K562 (cell line): ENCODE data around the gene CCDC9B. TPM values are rescaled to one million over a fixed set of nuclear protein-coding genes. Genes with fewer than 3 reads are reported as not detected.

Experiments used
- ATAC-seq: fragments of 200-7000 bp; cut with Tn5 transposase; 3 replicates; pipeline ENCODE4 v1.9.1; 2020; ENCODE audit warnings: moderate library complexity
- BruUV-seq: library from RNA; stranded (reverse); fragments of 400-500 nt; replicated peaks from 2 replicates; lab custom pipeline; 2021; lab: Mats Ljungman, UMichigan
- CTCF ChIA-PET: fragments of 300-600 bp; formaldehyde crosslinking; extraction: SDS; loops from one replicate; lab custom pipeline; 2021; ENCODE audit warnings: low intra/inter-chr PET ratio; lab: Yijun Ruan, JAX
- POLR2A ChIA-PET: fragments of 300-600, 350-650 bp; sonication (Branson Sonifier 250); formaldehyde crosslinking; extraction: SDS; loops from one replicate; lab custom pipeline; 2021; ENCODE audit warnings: antibody characterized with exemption, inconsistent platforms; lab: Yijun Ruan, JAX
- DNase-seq, 4 experiments: peaks; one replicate each; pipeline versions ENCODE4 v3.0.0 to v3.0.0-alpha.2; 2011 to 2018; ENCODE audit warnings: low spot score in 3 of 4, mixed read lengths in 3 of 4; ENCODE audit errors: extremely low read depth in 1 of 4
- FAIRE-seq: peaks from 2 replicates; lab custom pipeline; 2011; peaks lifted over from hg19 to GRCh38; lab: Jason Lieb, UNC
- H2AFZ ChIP-seq: 2 replicates; pipeline ENCODE4 v1.6.0; 2011; ENCODE audit warnings: low read depth, low read length, control low read depth, inconsistent platforms
- H3K27ac ChIP-seq: fragments of 200-600 bp; 3 replicates; pipeline ENCODE4 v1.8.0; 2011; ENCODE audit warnings: low read depth, mild to moderate bottlenecking, control low read depth, inconsistent platforms, low read length, moderate library complexity, mixed read lengths; ENCODE audit errors: extremely low read depth
- H3K27me3 ChIP-seq, 2 experiments: fragments of 300-600 bp in 1 of 2; 2 replicates in 1 of 2; 3 replicates in 1 of 2; pipeline versions ENCODE4 v1.6.0 to v1.8.0; 2011; ENCODE audit warnings: inconsistent platforms in 2 of 2, low read length in 2 of 2, mild to moderate bottlenecking in 1 of 2, mixed read lengths in 1 of 2, moderate library complexity in 1 of 2; ENCODE audit not compliant: control insufficient read depth in 2 of 2, insufficient read depth in 2 of 2
- H3K36me3 ChIP-seq: fragments of 300-600 bp; 3 replicates; pipeline ENCODE4 v1.8.0; 2011; ENCODE audit warnings: mild to moderate bottlenecking, low read length, inconsistent platforms; ENCODE audit not compliant: control insufficient read depth, insufficient read depth
- H3K4me1 ChIP-seq, 2 experiments: fragments of 200-600 bp in 1 of 2; replicated peaks in 1 of 2; 2 replicates in 1 of 2; 3 replicates in 1 of 2; pipeline versions ENCODE4 v1.5.1 to v1.8.0; 2011; ENCODE audit warnings: inconsistent platforms in 2 of 2, low read length in 2 of 2, mild to moderate bottlenecking in 1 of 2, mixed read lengths in 1 of 2, moderate library complexity in 1 of 2; ENCODE audit not compliant: control insufficient read depth in 2 of 2, insufficient read depth in 2 of 2
- H3K4me2 ChIP-seq: 2 replicates; pipeline ENCODE4 v1.6.1; 2011; ENCODE audit warnings: low read length, control low read depth, inconsistent platforms, mixed read lengths; ENCODE audit not compliant: insufficient read depth
- H3K4me3 ChIP-seq: fragments of 200-600 bp; sonication (generic), shearing (Covaris generic); 2 replicates; pipeline ENCODE4 v1.5.1; 2016; ENCODE audit warnings: control low read depth, inconsistent platforms
- H3K79me2 ChIP-seq: fragments of 200-600 bp; 3 replicates; pipeline ENCODE4 v1.8.0; 2011; ENCODE audit warnings: low read length, inconsistent platforms; ENCODE audit not compliant: control insufficient read depth, insufficient read depth
- H3K9ac ChIP-seq, 2 experiments: 2 replicates each; pipeline versions ENCODE4 v1.6.0 to v1.6.1; 2011; ENCODE audit warnings: low read depth in 2 of 2, low read length in 2 of 2, control low read depth in 1 of 2, inconsistent platforms in 1 of 2, mild to moderate bottlenecking in 1 of 2, mixed read lengths in 1 of 2; ENCODE audit not compliant: insufficient read depth in 1 of 2
- H3K9me1 ChIP-seq: one replicate; pipeline ENCODE4 v1.6.0; 2011; ENCODE audit warnings: inconsistent platforms, mild to moderate bottlenecking, low read length, moderate library complexity; ENCODE audit not compliant: control insufficient read depth, insufficient read depth
- H3K9me3 ChIP-seq: replicated peaks from 2 replicates; pipeline ENCODE4 v1.5.1; 2011; ENCODE audit warnings: low read depth, low read length, inconsistent platforms; ENCODE audit not compliant: control insufficient read depth, insufficient read depth
- H4K20me1 ChIP-seq: replicated peaks from 2 replicates; pipeline ENCODE4 v1.6.1; 2011; ENCODE audit warnings: low read length, inconsistent platforms, mixed read lengths; ENCODE audit not compliant: control insufficient read depth, insufficient read depth
- E2F5 ChIP-seq: sonication (generic); formaldehyde crosslinking; IDR thresholded peaks from 2 replicates; pipeline ENCODE4 v1.8.0; 2022; ENCODE audit warnings: mild to moderate bottlenecking, missing genetic modification reagents
- HDAC8 ChIP-seq: fragments of 450-650 bp; IDR thresholded peaks from 2 replicates; pipeline ENCODE4 v1.6.1; 2016; ENCODE audit warnings: mild to moderate bottlenecking, missing genetic modification characterization, moderate library complexity, missing compliant biosample characterization
- HNRNPH1 ChIP-seq: fragments of 200-400 bp; formaldehyde crosslinking; optimal IDR thresholded peaks from 2 replicates; pipeline ENCODE3; 2017; ENCODE audit warnings: low read depth, mild to moderate bottlenecking, low read length, moderate library complexity
- MAZ ChIP-seq, 2 experiments: fragments of 450-650 bp in 1 of 2; sonication (generic) in 1 of 2; formaldehyde crosslinking; IDR thresholded peaks in 1 of 2; conservative IDR thresholded peaks in 1 of 2; 2 replicates each; pipeline versions ENCODE4 v1.4.0 to v1.5.0; 2020; ENCODE audit warnings: mild to moderate bottlenecking in 1 of 2, missing genetic modification reagents in 1 of 2
- MECOM ChIP-seq: fragments of 250-450 bp; sonication (Bioruptor Pico); IDR thresholded peaks from 2 replicates; pipeline ENCODE4 v1.8.0; 2022; ENCODE audit warnings: inconsistent platforms
- SAP30 ChIP-seq: fragments of 200-600 bp; sonication (generic); IDR thresholded peaks from 2 replicates; pipeline ENCODE4 v1.6.1; 2012; ENCODE audit warnings: borderline replicate concordance, low read depth, mild to moderate bottlenecking, moderate library complexity, low read length, control low read depth, inconsistent platforms; ENCODE audit not compliant: insufficient read depth, poor library complexity, severe bottlenecking
- SMAD3 ChIP-seq: fragments of 450-650 bp; formaldehyde crosslinking; conservative IDR thresholded peaks from 2 replicates; pipeline ENCODE4 v1.4.0; 2020; ENCODE audit warnings: mild to moderate bottlenecking
- ZFP91 ChIP-seq: sonication (generic); formaldehyde crosslinking; IDR thresholded peaks from 2 replicates; pipeline ENCODE4 v1.8.0; 2022; ENCODE audit warnings: mild to moderate bottlenecking, missing genetic modification reagents
- WGBS: fragments of 100-300 bp; shearing (Covaris generic); methylation state at CpG from one replicate; pipeline ENCODE4 v1.1.6; 2016; ENCODE audit warnings: low coverage, mixed read lengths; ENCODE audit not compliant: insufficient coverage; ENCODE audit errors: missing lambda C conversion rate; 5-methylcytosine and 5-hydroxymethylcytosine counted together
- in situ Hi-C: fragments of 300-500 bp; cut with MboI; formaldehyde crosslinking; loops from 4 replicates; pipeline ENCODE4 v1.15.0; 2018; ENCODE audit warnings: inconsistent platforms, mixed read lengths
- intact Hi-C: fragments of 100-400 bp; cut with micrococcal nuclease; formaldehyde crosslinking; loops from 2 replicates; pipeline ENCODE4 v1.14.2; 2022
- polyA plus RNA-seq, 8 experiments: library from polyadenylated mRNA; depleted of rRNA in 4 of 8; stranded (reverse) in 5 of 8; unstranded in 3 of 8; fragments of >200 nt; fragmentation: Nextera tagmentation in 2 of 8; fragmentation: Illumina TruSeq in 1 of 8; extraction: Ambion mirVana in 2 of 8; extraction: Trizol in 1 of 8; gene quantifications; 2 replicates each; pipeline versions ENCODE4 v1.2.1 to v1.2.3, GENCODE V29; 2011 to 2014; ENCODE audit warnings: inconsistent platforms in 1 of 8, missing spikeins in 1 of 8
- total RNA-seq, 7 experiments: library from RNA; depleted of rRNA in 6 of 7; stranded (reverse); fragments of >200 nt in 6 of 7; fragmentation: Illumina TruSeq in 2 of 7; extraction: Trizol in 2 of 7; gene quantifications; 2 replicates each; pipeline versions ENCODE4 v1.2.1 to v1.2.3, GENCODE V29; 2011 to 2021; ENCODE audit warnings: low replicate concordance in 1 of 7
- TF ChIP-seq, protein P1 (sequence below), 2 experiments: fragments of 450-650 bp; IDR thresholded peaks; 2 replicates each; pipeline ENCODE4 v1.6.1; 2018; ENCODE audit warnings: mild to moderate bottlenecking in 2 of 2, low read depth in 1 of 2; ENCODE audit not compliant: partially characterized antibody in 2 of 2

CCDC9B gene
- total and polyA plus RNA-seq, 9 of the 15 experiments (the other 6 are each of a cell fraction or from before 2014, with no cell fraction given): 0.01 to 0.47 (median 0.15) TPM; not detected in 1

DNA sequence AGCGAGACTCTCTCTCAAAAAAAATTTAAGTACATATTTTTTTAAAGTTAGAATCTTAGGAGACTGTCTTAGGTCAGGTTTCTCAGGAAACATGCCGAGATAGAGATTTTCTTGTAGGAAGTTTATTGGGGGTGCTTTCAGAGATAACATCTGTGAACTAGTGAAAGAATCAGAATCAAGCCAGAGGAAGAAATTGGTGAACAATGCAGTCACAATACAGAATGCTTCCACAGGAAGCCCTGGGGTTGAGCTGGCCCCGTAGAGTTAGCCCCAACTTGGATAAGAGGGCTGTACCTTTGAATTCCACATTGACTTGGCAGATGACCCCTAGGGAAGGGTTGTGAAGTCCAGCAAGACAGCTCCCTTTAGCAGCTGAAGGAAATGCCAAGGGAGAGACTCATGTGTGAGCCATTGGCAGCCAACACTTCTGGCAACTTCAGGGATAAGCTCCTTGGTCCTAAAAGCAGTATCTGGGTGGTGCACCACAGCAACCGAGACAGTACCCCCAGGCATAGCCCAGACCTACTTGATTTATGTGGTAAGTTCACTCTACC is 25.9 kb downstream of the CCDC9B start:
- ATAC-seq (no peak), FAIRE-seq (no peak), DNase-seq (no peak)
- Histone ChIP-seq H3K4me3 (no peak overlapping the region), H3K9ac (no peak overlapping the region), H3K27ac (no peak overlapping the region), H4K20me1 (no peaks in the 10 kb centered on the region), H3K9me1 (no peaks in the 10 kb centered on the region), H3K4me1 (peaks cover under 1 to 3% of the 10 kb centered on the region in 2 experiments; a peak in 3 of 5 replicates), H3K27me3 (peaks cover 2 to 37% of the 10 kb centered on the region in 2 experiments; a peak in 3 of 5 replicates), H3K36me3 (no peaks in the 10 kb centered on the region), H2AFZ (no peak overlapping the region), H3K4me2 (no peak overlapping the region), H3K9me3 (no peaks in the 10 kb centered on the region), H3K79me2 (no peaks in the 10 kb centered on the region)
- in situ Hi-C loops (loop anchor here (5.0 kb wide), 1 partner anchor 37 kb away; no protein-coding TSS in a partner anchor), intact Hi-C loops (no loop called here)
- WGBS: 10% methylated on average over 4 of the region's 4 CpGs
- TF ChIP-seq, protein P1, sequence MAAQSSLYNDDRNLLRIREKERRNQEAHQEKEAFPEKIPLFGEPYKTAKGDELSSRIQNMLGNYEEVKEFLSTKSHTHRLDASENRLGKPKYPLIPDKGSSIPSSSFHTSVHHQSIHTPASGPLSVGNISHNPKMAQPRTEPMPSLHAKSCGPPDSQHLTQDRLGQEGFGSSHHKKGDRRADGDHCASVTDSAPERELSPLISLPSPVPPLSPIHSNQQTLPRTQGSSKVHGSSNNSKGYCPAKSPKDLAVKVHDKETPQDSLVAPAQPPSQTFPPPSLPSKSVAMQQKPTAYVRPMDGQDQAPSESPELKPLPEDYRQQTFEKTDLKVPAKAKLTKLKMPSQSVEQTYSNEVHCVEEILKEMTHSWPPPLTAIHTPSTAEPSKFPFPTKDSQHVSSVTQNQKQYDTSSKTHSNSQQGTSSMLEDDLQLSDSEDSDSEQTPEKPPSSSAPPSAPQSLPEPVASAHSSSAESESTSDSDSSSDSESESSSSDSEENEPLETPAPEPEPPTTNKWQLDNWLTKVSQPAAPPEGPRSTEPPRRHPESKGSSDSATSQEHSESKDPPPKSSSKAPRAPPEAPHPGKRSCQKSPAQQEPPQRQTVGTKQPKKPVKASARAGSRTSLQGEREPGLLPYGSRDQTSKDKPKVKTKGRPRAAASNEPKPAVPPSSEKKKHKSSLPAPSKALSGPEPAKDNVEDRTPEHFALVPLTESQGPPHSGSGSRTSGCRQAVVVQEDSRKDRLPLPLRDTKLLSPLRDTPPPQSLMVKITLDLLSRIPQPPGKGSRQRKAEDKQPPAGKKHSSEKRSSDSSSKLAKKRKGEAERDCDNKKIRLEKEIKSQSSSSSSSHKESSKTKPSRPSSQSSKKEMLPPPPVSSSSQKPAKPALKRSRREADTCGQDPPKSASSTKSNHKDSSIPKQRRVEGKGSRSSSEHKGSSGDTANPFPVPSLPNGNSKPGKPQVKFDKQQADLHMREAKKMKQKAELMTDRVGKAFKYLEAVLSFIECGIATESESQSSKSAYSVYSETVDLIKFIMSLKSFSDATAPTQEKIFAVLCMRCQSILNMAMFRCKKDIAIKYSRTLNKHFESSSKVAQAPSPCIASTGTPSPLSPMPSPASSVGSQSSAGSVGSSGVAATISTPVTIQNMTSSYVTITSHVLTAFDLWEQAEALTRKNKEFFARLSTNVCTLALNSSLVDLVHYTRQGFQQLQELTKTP (IDR thresholded peaks at IDR 0.05; ENCODE audit: low read depth in 1 of 2, partially characterized antibody in 2 of 2): no peak
- TF ChIP-seq E2F5 (CRISPR knock-in tag) (no peak), ZFP91 (CRISPR knock-in tag) (no peak), SAP30 (no peak), SMAD3 (no peak), MAZ (CRISPR knock-in tag; conservative IDR thresholded peaks at IDR 0.05 in 1 of 2, IDR thresholded peaks at IDR 0.05 in 1 of 2) (no peak), MECOM (no peak), HNRNPH1 (no peak), HDAC8 (tag) (no peak)
- ChIA-PET CTCF (no interaction called here), POLR2A (interaction anchor here (0.9 to 1.3 kb wide), 2 partner anchors 12 to 27 kb away, joined by 3 to 4 read pairs; no protein-coding TSS in a partner anchor)
- no TSS peak for BruUV-seq
